GM19035 (cell line): ENCODE data around the gene ZBTB48.

Source experiments
- ATAC-seq: cut with Tn5 transposase; IDR thresholded peaks from one replicate; pipeline ENCODE4 v1.9.1; 2021; ENCODE audit not compliant: unreplicated experiment

Gene ZBTB48

GRCh38 chr1:6572653-6573383 is 7.0 kb upstream of the ZBTB48 start:
- ATAC-seq, result no peak

- ATAC-seq, result no peak
Measured at GRCh38 chr1:6574025-6574620, 5.7 kb upstream of the ZBTB48 start.

GRCh38 chr1:6574818-6575217 is 5.0 kb upstream of the ZBTB48 start:
- no peak for ATAC-seq

GRCh38 chr1:6577831-6578525 is 1.8 kb upstream of the ZBTB48 start:
- no peak for ATAC-seq

- no peak for ATAC-seq
Measured at GRCh38 chr1:6578624-6579373, 995 bp upstream of the ZBTB48 start.

- ATAC-seq, result peak; percentile 5
Measured at GRCh38 chr1:6580119-6580592, 362 bp downstream of the ZBTB48 start.

GRCh38 chr1:6580593-6581409 is 1.0 kb downstream of the ZBTB48 start:
- no peak for ATAC-seq

- no peak for ATAC-seq
Measured at GRCh38 chr1:6581561-6582305, 1.9 kb downstream of the ZBTB48 start.

- no peak for ATAC-seq
Measured at GRCh38 chr1:6582370-6582769, 2.6 kb downstream of the ZBTB48 start.

GRCh38 chr1:6584126-6585080 is 4.6 kb downstream of the ZBTB48 start:
- no peak for ATAC-seq

- ATAC-seq, result no peak
Measured at GRCh38 chr1:6585081-6585722, 5.4 kb downstream of the ZBTB48 start.

GRCh38 chr1:6585841-6586240 is 6.0 kb downstream of the ZBTB48 start:
- ATAC-seq, result no peak

GRCh38 chr1:6586404-6586816 is 6.6 kb downstream of the ZBTB48 start:
- ATAC-seq, result no peak

GRCh38 chr1:6587261-6588005 is 7.6 kb downstream of the ZBTB48 start:
- no peak for ATAC-seq

GRCh38 chr1:6588128-6588892 is 8.5 kb downstream of the ZBTB48 start:
- no peak for ATAC-seq

GRCh38 chr1:6588893-6589520 is 9.2 kb downstream of the ZBTB48 start:
- no peak for ATAC-seq
